ENCODE results near the gene MTFMT.

DNA sequence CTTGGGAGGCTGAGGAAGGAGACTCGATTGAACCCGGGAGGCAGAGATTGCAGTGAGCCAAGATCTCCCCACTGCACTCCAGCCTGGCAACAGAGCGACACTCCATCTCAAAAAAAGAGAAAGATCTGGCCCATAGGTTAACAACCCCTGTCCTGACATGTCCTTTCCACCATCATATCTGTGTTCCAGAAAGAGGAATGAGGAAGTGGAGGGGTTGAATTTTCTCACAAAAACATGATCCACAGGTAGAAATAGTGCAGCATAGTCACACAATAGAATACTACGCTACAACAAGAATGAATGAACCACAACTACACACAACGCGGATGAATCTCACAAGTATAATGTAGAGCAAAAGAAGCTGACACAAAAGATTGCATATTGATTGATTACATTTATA lies 11.0 kb upstream of the MTFMT start:
- TF ChIP-seq, protein P1, sequence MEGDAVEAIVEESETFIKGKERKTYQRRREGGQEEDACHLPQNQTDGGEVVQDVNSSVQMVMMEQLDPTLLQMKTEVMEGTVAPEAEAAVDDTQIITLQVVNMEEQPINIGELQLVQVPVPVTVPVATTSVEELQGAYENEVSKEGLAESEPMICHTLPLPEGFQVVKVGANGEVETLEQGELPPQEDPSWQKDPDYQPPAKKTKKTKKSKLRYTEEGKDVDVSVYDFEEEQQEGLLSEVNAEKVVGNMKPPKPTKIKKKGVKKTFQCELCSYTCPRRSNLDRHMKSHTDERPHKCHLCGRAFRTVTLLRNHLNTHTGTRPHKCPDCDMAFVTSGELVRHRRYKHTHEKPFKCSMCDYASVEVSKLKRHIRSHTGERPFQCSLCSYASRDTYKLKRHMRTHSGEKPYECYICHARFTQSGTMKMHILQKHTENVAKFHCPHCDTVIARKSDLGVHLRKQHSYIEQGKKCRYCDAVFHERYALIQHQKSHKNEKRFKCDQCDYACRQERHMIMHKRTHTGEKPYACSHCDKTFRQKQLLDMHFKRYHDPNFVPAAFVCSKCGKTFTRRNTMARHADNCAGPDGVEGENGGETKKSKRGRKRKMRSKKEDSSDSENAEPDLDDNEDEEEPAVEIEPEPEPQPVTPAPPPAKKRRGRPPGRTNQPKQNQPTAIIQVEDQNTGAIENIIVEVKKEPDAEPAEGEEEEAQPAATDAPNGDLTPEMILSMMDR (IDR thresholded peaks at IDR 0.05; ENCODE audit: low read depth, low read length, missing input control), result no peak
- TF ChIP-seq YY1 (IDR thresholded peaks at IDR 0.05) (no peak), FOXA1 (IDR thresholded peaks at IDR 0.05) (no peak), TAF1 (conservative IDR thresholded peaks at IDR 0.05) (no peak), JUND (IDR thresholded peaks at IDR 0.05) (no peak), GABPA (IDR thresholded peaks at IDR 0.05 in 1 of 2, conservative IDR thresholded peaks at IDR 0.05 in 1 of 2) (no peak)
- TF ChIP-seq, protein P2, sequence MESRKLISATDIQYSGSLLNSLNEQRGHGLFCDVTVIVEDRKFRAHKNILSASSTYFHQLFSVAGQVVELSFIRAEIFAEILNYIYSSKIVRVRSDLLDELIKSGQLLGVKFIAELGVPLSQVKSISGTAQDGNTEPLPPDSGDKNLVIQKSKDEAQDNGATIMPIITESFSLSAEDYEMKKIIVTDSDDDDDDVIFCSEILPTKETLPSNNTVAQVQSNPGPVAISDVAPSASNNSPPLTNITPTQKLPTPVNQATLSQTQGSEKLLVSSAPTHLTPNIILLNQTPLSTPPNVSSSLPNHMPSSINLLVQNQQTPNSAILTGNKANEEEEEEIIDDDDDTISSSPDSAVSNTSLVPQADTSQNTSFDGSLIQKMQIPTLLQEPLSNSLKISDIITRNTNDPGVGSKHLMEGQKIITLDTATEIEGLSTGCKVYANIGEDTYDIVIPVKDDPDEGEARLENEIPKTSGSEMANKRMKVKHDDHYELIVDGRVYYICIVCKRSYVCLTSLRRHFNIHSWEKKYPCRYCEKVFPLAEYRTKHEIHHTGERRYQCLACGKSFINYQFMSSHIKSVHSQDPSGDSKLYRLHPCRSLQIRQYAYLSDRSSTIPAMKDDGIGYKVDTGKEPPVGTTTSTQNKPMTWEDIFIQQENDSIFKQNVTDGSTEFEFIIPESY (IDR thresholded peaks at IDR 0.05), result no peak
- TF ChIP-seq, protein P3, sequence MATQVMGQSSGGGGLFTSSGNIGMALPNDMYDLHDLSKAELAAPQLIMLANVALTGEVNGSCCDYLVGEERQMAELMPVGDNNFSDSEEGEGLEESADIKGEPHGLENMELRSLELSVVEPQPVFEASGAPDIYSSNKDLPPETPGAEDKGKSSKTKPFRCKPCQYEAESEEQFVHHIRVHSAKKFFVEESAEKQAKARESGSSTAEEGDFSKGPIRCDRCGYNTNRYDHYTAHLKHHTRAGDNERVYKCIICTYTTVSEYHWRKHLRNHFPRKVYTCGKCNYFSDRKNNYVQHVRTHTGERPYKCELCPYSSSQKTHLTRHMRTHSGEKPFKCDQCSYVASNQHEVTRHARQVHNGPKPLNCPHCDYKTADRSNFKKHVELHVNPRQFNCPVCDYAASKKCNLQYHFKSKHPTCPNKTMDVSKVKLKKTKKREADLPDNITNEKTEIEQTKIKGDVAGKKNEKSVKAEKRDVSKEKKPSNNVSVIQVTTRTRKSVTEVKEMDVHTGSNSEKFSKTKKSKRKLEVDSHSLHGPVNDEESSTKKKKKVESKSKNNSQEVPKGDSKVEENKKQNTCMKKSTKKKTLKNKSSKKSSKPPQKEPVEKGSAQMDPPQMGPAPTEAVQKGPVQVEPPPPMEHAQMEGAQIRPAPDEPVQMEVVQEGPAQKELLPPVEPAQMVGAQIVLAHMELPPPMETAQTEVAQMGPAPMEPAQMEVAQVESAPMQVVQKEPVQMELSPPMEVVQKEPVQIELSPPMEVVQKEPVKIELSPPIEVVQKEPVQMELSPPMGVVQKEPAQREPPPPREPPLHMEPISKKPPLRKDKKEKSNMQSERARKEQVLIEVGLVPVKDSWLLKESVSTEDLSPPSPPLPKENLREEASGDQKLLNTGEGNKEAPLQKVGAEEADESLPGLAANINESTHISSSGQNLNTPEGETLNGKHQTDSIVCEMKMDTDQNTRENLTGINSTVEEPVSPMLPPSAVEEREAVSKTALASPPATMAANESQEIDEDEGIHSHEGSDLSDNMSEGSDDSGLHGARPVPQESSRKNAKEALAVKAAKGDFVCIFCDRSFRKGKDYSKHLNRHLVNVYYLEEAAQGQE (IDR thresholded peaks at IDR 0.05), result no peak
- TF ChIP-seq, protein P4, sequence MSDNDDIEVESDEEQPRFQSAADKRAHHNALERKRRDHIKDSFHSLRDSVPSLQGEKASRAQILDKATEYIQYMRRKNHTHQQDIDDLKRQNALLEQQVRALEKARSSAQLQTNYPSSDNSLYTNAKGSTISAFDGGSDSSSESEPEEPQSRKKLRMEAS (IDR thresholded peaks at IDR 0.05), result no peak
